Breast epithelium (tissue), 4 donors: ENCODE measurements around the gene GAS1. TPM values are rescaled to one million over a fixed set of nuclear protein-coding genes. Genes with fewer than 3 reads are reported as not detected.

Experiments used
- DNase-seq, 2 donors: peaks; one replicate each; pipeline ENCODE4 v3.0.0-alpha.2; 2019; ENCODE audit warnings: low spot score in 2 of 2
- H3K27ac ChIP-seq, 2 donors: fragments of 200-600 bp; sonication (generic) in 1 of 2; one replicate each; pipeline ENCODE4 v1.5.1; 2016 to 2019; ENCODE audit warnings: mild to moderate bottlenecking in 1 of 2
- H3K27me3 ChIP-seq, 2 donors: fragments of 200-600 bp; sonication (generic) in 1 of 2; one replicate each; pipeline versions ENCODE4 v1.5.1 to v1.6.0; 2017 to 2019; ENCODE audit warnings: control low read depth in 1 of 2, mild to moderate bottlenecking in 1 of 2
- H3K36me3 ChIP-seq: fragments of 200-600 bp; one replicate; pipeline ENCODE4 v1.5.1; 2019
- H3K4me1 ChIP-seq, 2 donors: fragments of 200-600 bp; sonication (generic); one replicate each; pipeline ENCODE4 v1.5.1; 2016 to 2019; ENCODE audit warnings: control low read depth in 1 of 2
- H3K4me3 ChIP-seq, 3 donors: fragments of 200-600 bp; sonication (generic); 1 replicate in 2 of 3; 2 replicates in 1 of 3; pipeline ENCODE4 v1.5.1; 2016 to 2019; ENCODE audit warnings: mild to moderate bottlenecking in 3 of 3, moderate library complexity in 2 of 3
- H3K9me3 ChIP-seq, 2 donors: fragments of 200-600 bp; sonication (generic) in 1 of 2; one replicate each; pipeline ENCODE4 v1.5.1; 2016 to 2019; ENCODE audit warnings: control low read depth in 1 of 2
- POLR2A ChIP-seq: fragments of 450-650 bp; IDR thresholded peaks from one replicate; pipeline ENCODE4 v1.6.1; 2016; ENCODE audit warnings: antibody characterized with exemption, mild to moderate bottlenecking, moderate library complexity
- POLR2AphosphoS5 ChIP-seq, 3 donors: sonication (generic); formaldehyde crosslinking; IDR thresholded peaks; one replicate each; pipeline ENCODE4 v1.6.1; 2017; ENCODE audit warnings: antibody characterized with exemption in 3 of 3
- intact Hi-C: fragments of 100-400 bp; cut with DNase I; formaldehyde crosslinking; loops from one replicate; pipeline ENCODE4 v1.15.1; 2023; ENCODE audit warnings: low total_unique reads
- total RNA-seq, 3 donors: library from RNA; depleted of rRNA; stranded (reverse); fragments of >200 nt; gene quantifications; one replicate each; pipeline ENCODE4 v1.1.0, GENCODE V29; 2016
- TF ChIP-seq, protein P1 (sequence below), 3 donors: fragments of 450-650 bp; IDR thresholded peaks; one replicate each; pipeline ENCODE4 v1.5.1; 2016 to 2017; ENCODE audit warnings: antibody characterized with exemption in 3 of 3, mild to moderate bottlenecking in 3 of 3, moderate library complexity in 3 of 3

GAS1 gene
- total RNA-seq, 3 donors from 2014 or later: 48.2 to 99.9 (median 79.8) TPM

GRCh38 chr9:86942281-86943200 lies 4.8 kb downstream of the GAS1 start:
- Histone ChIP-seq H3K27ac (peak overlapping the region; percentile 41 to 50), H3K4me3 (no peak overlapping the region)

DNA sequence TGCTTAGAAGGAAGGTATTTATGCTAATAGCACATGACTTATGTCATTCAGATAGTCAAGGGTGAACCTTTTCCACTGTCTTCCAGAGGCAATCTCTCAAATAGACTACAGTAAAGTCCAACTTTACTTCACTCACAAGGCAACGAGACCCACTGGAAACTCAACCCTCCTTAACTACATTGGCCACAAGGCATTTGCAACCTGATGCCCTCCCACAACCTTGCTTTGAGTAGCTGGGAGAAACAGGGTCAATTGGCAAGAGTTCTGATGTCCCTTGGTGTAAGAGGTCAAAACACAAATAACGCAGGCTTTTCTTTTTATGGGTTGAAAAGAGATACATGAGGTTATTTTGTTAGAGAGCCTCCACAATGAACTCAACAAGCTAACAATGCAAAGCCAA lies 6.1 kb downstream of the GAS1 start:
- H3K27me3 ChIP-seq: no peaks in the 10 kb centered on the region
- intact Hi-C loops: no loop called here
- TF ChIP-seq POLR2AphosphoS5 (IDR thresholded peaks at IDR 0.05) (no peak), POLR2A (no peak)
- TF ChIP-seq, protein P1, sequence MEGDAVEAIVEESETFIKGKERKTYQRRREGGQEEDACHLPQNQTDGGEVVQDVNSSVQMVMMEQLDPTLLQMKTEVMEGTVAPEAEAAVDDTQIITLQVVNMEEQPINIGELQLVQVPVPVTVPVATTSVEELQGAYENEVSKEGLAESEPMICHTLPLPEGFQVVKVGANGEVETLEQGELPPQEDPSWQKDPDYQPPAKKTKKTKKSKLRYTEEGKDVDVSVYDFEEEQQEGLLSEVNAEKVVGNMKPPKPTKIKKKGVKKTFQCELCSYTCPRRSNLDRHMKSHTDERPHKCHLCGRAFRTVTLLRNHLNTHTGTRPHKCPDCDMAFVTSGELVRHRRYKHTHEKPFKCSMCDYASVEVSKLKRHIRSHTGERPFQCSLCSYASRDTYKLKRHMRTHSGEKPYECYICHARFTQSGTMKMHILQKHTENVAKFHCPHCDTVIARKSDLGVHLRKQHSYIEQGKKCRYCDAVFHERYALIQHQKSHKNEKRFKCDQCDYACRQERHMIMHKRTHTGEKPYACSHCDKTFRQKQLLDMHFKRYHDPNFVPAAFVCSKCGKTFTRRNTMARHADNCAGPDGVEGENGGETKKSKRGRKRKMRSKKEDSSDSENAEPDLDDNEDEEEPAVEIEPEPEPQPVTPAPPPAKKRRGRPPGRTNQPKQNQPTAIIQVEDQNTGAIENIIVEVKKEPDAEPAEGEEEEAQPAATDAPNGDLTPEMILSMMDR (IDR thresholded peaks at IDR 0.05): no peak
- no peak for DNase-seq
- no peak overlapping the region for H3K4me3 ChIP-seq
- no peak overlapping the region for H3K27ac ChIP-seq
- no peaks in the 10 kb centered on the region for H3K4me1 ChIP-seq
- no peaks in the 10 kb centered on the region for H3K36me3 ChIP-seq
- no peaks in the 10 kb centered on the region for H3K9me3 ChIP-seq

More at GRCh38 chr9:86942281-86943200, 4.8 kb downstream of the GAS1 start:
- DNase-seq: no peak
- no peaks in the 10 kb centered on the region for H3K36me3 ChIP-seq
- H3K4me1 ChIP-seq: no peaks in the 10 kb centered on the region
- intact Hi-C loops: no loop called here
- TF ChIP-seq POLR2AphosphoS5 (IDR thresholded peaks at IDR 0.05) (no peak), POLR2A (no peak)
- TF ChIP-seq, protein P1 (IDR thresholded peaks at IDR 0.05): no peak
- no peaks in the 10 kb centered on the region for H3K9me3 ChIP-seq
- H3K27me3 ChIP-seq: no peaks in the 10 kb centered on the region

DNA sequence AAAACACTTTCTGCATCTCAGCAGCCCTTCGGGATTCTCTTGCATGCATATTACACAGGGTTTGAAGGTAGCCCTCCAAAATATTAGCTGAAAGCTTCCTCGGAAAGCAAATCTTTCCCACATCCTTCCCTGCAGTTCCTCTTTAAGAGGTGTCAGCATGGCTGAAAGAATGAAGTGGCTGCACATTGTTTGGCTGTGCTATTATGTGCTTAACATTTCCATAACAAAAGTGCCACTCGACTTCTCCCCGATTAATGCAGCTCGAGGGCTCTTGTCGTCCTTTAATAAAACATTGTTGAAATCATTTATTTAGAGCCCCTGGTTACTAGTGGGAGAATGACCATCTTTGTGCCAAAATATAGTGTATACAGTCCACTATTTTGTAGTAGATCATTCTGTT lies 6.5 kb downstream of the GAS1 start:
- Histone ChIP-seq H3K27ac (no peak overlapping the region), H3K36me3 (no peaks in the 10 kb centered on the region), H3K4me1 (no peaks in the 10 kb centered on the region), H3K27me3 (no peaks in the 10 kb centered on the region), H3K4me3 (no peak overlapping the region), H3K9me3 (no peaks in the 10 kb centered on the region)
- DNase-seq: no peak
- TF ChIP-seq, protein P1 (IDR thresholded peaks at IDR 0.05): no peak
- TF ChIP-seq POLR2A (no peak), POLR2AphosphoS5 (IDR thresholded peaks at IDR 0.05) (no peak)
- intact Hi-C loops: no loop called here

GRCh38 chr9:86939891-86940290 lies 7.4 kb downstream of the GAS1 start:
- TF ChIP-seq, protein P1 (IDR thresholded peaks at IDR 0.05): no peak
- no peak for TF ChIP-seq POLR2AphosphoS5 (IDR thresholded peaks at IDR 0.05)
- TF ChIP-seq POLR2A: no peak
- no peaks in the 10 kb centered on the region for H3K27me3 ChIP-seq

GRCh38 chr9:86939321-86939720 lies 8.0 kb downstream of the GAS1 start:
- intact Hi-C loops: no loop called here
- no peaks in the 10 kb centered on the region for H3K36me3 ChIP-seq
- H3K9me3 ChIP-seq: no peaks in the 10 kb centered on the region
- no peaks in the 10 kb centered on the region for H3K4me1 ChIP-seq
- H3K27ac ChIP-seq: no peak overlapping the region
- no peak for DNase-seq
- no peaks in the 10 kb centered on the region for H3K27me3 ChIP-seq
- H3K4me3 ChIP-seq: no peak overlapping the region
- TF ChIP-seq, protein P1 (IDR thresholded peaks at IDR 0.05): no peak
- no peak for TF ChIP-seq POLR2A
- no peak for TF ChIP-seq POLR2AphosphoS5 (IDR thresholded peaks at IDR 0.05)

More at GRCh38 chr9:86939891-86940290, 7.4 kb downstream of the GAS1 start:
- H3K36me3 ChIP-seq: no peaks in the 10 kb centered on the region
- no peaks in the 10 kb centered on the region for H3K9me3 ChIP-seq
- no peaks in the 10 kb centered on the region for H3K4me1 ChIP-seq
- intact Hi-C loops: no loop called here
- H3K27ac ChIP-seq: no peak overlapping the region
- H3K4me3 ChIP-seq: no peak overlapping the region
- DNase-seq: no peak
